ENCODE results near the gene G0S2. TPM values are rescaled to one million over a fixed set of nuclear protein-coding genes. Genes with fewer than 3 reads are reported as not detected.
A peak's percentile ranks its signal among the peaks of the same experiment; 100 is the strongest.

Gene G0S2
- total RNA-seq, 1 experiment from 2014 or later: 0.35 TPM

DNA sequence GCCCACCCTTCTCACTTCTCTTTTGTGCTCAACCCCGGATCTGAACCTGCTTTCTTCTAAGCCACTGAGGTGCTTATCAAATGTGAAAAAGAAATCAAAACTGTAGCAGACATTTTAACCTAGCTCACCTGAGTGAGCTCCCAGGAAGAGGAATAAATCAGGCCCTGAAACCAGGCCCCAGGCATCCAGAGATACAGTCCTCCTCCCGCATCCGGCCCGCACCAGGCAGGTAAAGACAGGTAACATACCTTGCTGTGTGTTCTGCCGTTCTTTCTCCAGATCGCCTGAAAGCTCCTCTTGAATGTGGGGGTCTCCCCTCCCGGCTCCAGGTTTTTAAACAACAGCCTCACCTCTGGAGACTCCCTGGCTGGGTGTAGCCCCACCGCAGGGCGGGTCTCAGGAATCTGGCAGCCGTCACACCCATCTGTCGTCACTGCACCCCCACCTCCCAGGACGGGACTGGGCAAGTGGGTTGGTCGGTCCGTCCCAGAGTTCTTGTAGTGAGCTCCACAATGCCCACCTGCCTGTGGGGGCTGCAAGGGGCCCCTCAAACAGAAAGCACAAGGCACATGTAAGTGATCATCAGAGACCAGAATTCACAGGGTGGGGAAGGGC is 23.0 kb upstream of the G0S2 start, which contains the start of gene LAMB3:
TSS of gene LAMB3 (minus strand) at position 305 of the 615 bp plus-strand sequence. CDS start 1,481 bp downstream, outside the sequence.
- no peak within 1 kb of the TSS for H3K27ac ChIP-seq (ENCODE audit: insufficient read length, low read depth, low read length)
- DNase-seq: no peak
- H3K27me3 ChIP-seq (ENCODE audit: insufficient read depth, low read length): no peaks in the 10 kb centered on the region
- no peaks in the 10 kb centered on the region for H3K23me2 ChIP-seq (ENCODE audit: insufficient read length, low read depth, low read length, poor library complexity, severe bottlenecking)
- H3K79me2 ChIP-seq (ENCODE audit: insufficient read depth, low read length): no peaks in the 10 kb centered on the region
- H3K9me3 Mint-ChIP-seq: no peaks in the 10 kb centered on the region
- H4K8ac ChIP-seq (replicated peaks; ENCODE audit: insufficient read length, low read depth, low read length): no peak within 1 kb of the TSS
- H2BK120ac ChIP-seq (ENCODE audit: low read depth, low read length, poor library complexity, severe bottlenecking): no peak within 1 kb of the TSS
- WGBS (ENCODE audit: extremely low coverage, insufficient read length, low lambda C conversion rate): no CpG with 5 or more reads among the region's 14 CpGs
- H3K9me3 ChIP-seq (ENCODE audit: control insufficient read depth, low read depth, low read length): no peaks in the 10 kb centered on the region
- TF ChIP-seq, protein P1, sequence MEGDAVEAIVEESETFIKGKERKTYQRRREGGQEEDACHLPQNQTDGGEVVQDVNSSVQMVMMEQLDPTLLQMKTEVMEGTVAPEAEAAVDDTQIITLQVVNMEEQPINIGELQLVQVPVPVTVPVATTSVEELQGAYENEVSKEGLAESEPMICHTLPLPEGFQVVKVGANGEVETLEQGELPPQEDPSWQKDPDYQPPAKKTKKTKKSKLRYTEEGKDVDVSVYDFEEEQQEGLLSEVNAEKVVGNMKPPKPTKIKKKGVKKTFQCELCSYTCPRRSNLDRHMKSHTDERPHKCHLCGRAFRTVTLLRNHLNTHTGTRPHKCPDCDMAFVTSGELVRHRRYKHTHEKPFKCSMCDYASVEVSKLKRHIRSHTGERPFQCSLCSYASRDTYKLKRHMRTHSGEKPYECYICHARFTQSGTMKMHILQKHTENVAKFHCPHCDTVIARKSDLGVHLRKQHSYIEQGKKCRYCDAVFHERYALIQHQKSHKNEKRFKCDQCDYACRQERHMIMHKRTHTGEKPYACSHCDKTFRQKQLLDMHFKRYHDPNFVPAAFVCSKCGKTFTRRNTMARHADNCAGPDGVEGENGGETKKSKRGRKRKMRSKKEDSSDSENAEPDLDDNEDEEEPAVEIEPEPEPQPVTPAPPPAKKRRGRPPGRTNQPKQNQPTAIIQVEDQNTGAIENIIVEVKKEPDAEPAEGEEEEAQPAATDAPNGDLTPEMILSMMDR (conservative IDR thresholded peaks at IDR 0.05): no peak
- H3T11ph ChIP-seq (ENCODE audit: low read length): no peak within 1 kb of the TSS
- no peak within 1 kb of the TSS for H4K91ac ChIP-seq (ENCODE audit: insufficient read length, low read depth, low read length)
- no peaks in the 10 kb centered on the region for H4K20me1 ChIP-seq (ENCODE audit: control insufficient read depth, insufficient read depth, insufficient read length)
- no peak within 1 kb of the TSS for H2BK20ac ChIP-seq (ENCODE audit: low read depth, low read length, poor library complexity, severe bottlenecking)
- no peak within 1 kb of the TSS for H4K5ac ChIP-seq (ENCODE audit: insufficient read length, low read depth, low read length)
- no peak within 1 kb of the TSS for H2BK12ac ChIP-seq (ENCODE audit: insufficient read length, low read depth, low read length)
- no peaks in the 10 kb centered on the region for H3K79me1 ChIP-seq (ENCODE audit: insufficient read depth, low read depth, low read length, poor library complexity, severe bottlenecking)
- no peaks in the 10 kb centered on the region for H3K4me1 ChIP-seq (ENCODE audit: insufficient read depth, low read length)
- H3K4me2 ChIP-seq (ENCODE audit: insufficient read depth, insufficient read length, low read length): no peak within 1 kb of the TSS
- no peak within 1 kb of the TSS; a peak in 1 of 5 replicates for H3K4me3 Mint-ChIP-seq
- H3K56ac ChIP-seq (ENCODE audit: insufficient read length, low read depth, low read length): no peak within 1 kb of the TSS
- H3K27ac Mint-ChIP-seq: peak within 1 kb of the TSS in 1 of 3 experiments; percentile 1; a peak in 1 of 7 replicates
- H3K18ac ChIP-seq (ENCODE audit: insufficient read length, low read depth, low read length): no peak within 1 kb of the TSS
- no peak within 1 kb of the TSS; the same call in 1 of the 2 replicates for H3K14ac ChIP-seq (ENCODE audit: insufficient read depth, low read length)
- peaks cover 5% of the 10 kb centered on the region for H3K27me3 Mint-ChIP-seq (ENCODE audit: low read depth)
- H3K4ac ChIP-seq (ENCODE audit: low read depth, low read length): no peak within 1 kb of the TSS
- no peak within 1 kb of the TSS for H2AK5ac ChIP-seq (ENCODE audit: insufficient read length, low read length)
- peaks cover 20 to 26% of the 10 kb centered on the region in 2 experiments for H3K4me1 Mint-ChIP-seq
- H3K23ac ChIP-seq (ENCODE audit: insufficient read length, low read depth, low read length): no peak within 1 kb of the TSS
- no peaks in the 10 kb centered on the region; a peak in 1 of 7 replicates for H3K36me3 Mint-ChIP-seq (ENCODE audit: insufficient read depth in 1 of 3, low read depth in 3 of 3)
- H2BK15ac ChIP-seq (ENCODE audit: low read depth, low read length): no peak within 1 kb of the TSS
- H3K9ac ChIP-seq (ENCODE audit: extremely low read depth, insufficient read length, low read length): no peak within 1 kb of the TSS
- no peak within 1 kb of the TSS for H2AFZ ChIP-seq (ENCODE audit: low read length)
- H2BK5ac ChIP-seq (ENCODE audit: insufficient read length, low read length): no peak within 1 kb of the TSS
